GM06990 (cell line): ENCODE measurements around the gene PLXNA2.

Experiments
- DNase-seq: peaks from one replicate; pipeline ENCODE4 v3.0.0-alpha.2; 2011; ENCODE audit not compliant: insufficient read length; ENCODE audit errors: extremely low read depth
- H3K27me3 ChIP-seq: replicated peaks from 2 replicates; pipeline ENCODE4 v1.6.0; 2011; ENCODE audit warnings: low read length; ENCODE audit not compliant: control insufficient read depth, insufficient read depth
- H3K36me3 ChIP-seq: 2 replicates; pipeline ENCODE4 v1.5.1; 2011; ENCODE audit warnings: low read length; ENCODE audit not compliant: control insufficient read depth, insufficient read depth
- H3K4me3 ChIP-seq: replicated peaks from 2 replicates; pipeline ENCODE4 v1.5.1; 2011; ENCODE audit warnings: low read depth, mild to moderate bottlenecking, control low read depth, low read length
- TF ChIP-seq, protein P1 (sequence below): IDR thresholded peaks from 2 replicates; pipeline ENCODE4 v1.5.1; 2011; ENCODE audit warnings: low read length, control low read depth, mild to moderate bottlenecking, inconsistent platforms; ENCODE audit not compliant: insufficient read depth, poor library complexity, severe bottlenecking

Gene PLXNA2

DNA sequence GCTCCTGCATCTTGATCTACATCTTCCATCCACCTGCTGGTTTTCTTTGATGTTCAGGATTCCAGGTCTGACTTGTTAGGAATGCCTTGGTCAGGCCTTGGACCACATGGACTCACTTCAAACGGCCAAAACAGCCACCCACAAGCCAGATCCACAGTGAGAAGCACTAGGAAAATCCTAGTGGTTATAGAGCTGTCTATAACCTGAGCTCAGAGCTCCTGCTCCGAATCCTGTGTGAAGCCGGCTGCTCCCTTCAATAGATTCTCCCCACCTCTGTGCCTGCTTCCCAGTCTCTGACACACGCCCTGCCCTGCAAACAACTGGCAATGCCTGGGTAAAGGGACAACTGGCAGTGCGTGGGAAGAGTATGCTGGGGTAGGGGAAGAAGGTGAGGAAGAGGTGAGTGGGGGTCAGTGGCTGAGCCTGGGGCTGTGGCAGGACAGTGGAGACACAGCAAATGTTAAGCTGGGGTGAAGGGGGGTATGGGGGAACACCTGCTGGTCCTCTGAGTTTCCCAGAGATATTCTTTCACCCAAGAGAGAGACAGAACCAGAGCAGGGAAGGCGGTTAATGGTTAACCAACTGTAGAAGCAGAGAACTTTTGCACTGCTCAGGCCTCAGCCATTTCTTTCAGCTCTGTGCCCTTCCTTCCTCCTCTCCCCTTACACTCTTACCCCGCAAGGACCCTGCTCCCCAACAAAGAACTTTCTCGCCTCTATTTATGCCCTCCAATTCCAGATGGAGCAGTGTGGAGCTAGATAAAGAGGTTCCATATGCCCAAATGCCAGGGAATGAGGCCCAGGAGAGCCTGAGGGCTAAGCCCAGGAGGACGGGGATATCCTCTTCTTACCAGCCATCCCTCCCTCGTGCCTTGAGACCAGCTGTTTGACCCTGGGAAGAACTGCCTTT is 4.5 kb downstream of the PLXNA2 start:
- Histone ChIP-seq H3K4me3 (no peak overlapping the region), H3K27me3 (peaks cover 2% of the 10 kb centered on the region), H3K36me3 (no peaks in the 10 kb centered on the region)
- no peak for DNase-seq
- TF ChIP-seq, protein P1, sequence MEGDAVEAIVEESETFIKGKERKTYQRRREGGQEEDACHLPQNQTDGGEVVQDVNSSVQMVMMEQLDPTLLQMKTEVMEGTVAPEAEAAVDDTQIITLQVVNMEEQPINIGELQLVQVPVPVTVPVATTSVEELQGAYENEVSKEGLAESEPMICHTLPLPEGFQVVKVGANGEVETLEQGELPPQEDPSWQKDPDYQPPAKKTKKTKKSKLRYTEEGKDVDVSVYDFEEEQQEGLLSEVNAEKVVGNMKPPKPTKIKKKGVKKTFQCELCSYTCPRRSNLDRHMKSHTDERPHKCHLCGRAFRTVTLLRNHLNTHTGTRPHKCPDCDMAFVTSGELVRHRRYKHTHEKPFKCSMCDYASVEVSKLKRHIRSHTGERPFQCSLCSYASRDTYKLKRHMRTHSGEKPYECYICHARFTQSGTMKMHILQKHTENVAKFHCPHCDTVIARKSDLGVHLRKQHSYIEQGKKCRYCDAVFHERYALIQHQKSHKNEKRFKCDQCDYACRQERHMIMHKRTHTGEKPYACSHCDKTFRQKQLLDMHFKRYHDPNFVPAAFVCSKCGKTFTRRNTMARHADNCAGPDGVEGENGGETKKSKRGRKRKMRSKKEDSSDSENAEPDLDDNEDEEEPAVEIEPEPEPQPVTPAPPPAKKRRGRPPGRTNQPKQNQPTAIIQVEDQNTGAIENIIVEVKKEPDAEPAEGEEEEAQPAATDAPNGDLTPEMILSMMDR: no peak

DNA sequence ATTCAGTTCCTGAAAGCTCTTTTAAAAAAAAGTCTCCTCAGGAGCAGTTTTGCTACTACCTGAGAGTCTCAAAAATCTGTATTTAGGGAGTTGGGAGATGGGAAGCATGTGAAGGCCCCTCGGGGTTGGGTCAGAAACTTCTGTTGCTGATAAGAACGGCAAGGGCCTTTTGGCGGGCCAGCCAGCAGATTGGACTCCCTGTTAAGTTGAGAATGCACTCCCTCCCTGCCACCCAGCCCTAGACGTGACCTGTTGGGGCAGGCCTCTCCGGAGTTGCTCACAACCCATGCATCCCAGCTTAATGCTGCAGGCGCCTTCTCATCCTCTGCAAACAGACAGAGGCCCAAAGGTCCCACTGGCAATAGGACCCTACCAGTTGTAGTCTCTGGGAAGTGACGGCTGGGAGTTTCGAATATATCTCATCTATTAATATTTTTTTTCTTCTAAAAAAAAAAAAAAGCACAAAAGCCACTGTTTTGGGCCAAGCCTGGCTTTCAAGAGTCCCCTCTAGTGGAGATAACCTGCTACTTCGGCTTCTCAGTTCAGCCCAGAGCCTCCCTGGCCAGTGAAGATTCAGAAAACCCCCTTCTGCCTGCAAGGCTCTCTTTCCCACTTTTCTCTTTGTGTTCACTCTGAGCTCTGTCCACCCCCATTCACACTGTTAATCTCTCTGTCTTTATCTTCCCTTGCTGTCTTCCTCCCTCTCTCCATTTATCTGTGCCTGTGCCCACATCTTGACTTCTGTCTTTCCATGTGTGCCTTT is 5.3 kb downstream of the PLXNA2 start:
- DNase-seq: no peak
- Histone ChIP-seq H3K36me3 (no peaks in the 10 kb centered on the region), H3K27me3 (peaks cover 2% of the 10 kb centered on the region), H3K4me3 (no peak overlapping the region)
- TF ChIP-seq, protein P1: peak; percentile 82

DNA sequence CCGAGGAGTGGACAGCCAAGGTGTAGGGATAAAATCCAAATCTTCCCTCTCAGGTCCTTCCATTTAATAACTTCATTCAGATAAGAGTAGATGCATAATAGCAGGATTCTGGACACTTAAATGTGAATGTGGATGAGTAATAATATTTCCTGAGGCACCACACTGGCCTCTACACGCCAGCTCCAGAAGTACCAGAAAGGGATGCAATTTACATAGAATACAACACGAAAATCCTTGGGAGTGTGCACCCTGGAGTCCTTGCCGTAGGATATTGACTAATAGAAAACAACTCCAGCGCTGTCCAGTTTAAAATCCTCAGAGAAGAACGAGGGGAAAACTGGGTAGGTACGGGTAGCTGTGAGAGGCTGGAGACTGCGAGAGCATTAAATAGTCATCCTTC is 6.9 kb downstream of the PLXNA2 start:
- no peaks in the 10 kb centered on the region for H3K36me3 ChIP-seq
- peaks cover 2% of the 10 kb centered on the region for H3K27me3 ChIP-seq
- H3K4me3 ChIP-seq: no peak overlapping the region
- TF ChIP-seq, protein P1: no peak
- no peak for DNase-seq

DNA sequence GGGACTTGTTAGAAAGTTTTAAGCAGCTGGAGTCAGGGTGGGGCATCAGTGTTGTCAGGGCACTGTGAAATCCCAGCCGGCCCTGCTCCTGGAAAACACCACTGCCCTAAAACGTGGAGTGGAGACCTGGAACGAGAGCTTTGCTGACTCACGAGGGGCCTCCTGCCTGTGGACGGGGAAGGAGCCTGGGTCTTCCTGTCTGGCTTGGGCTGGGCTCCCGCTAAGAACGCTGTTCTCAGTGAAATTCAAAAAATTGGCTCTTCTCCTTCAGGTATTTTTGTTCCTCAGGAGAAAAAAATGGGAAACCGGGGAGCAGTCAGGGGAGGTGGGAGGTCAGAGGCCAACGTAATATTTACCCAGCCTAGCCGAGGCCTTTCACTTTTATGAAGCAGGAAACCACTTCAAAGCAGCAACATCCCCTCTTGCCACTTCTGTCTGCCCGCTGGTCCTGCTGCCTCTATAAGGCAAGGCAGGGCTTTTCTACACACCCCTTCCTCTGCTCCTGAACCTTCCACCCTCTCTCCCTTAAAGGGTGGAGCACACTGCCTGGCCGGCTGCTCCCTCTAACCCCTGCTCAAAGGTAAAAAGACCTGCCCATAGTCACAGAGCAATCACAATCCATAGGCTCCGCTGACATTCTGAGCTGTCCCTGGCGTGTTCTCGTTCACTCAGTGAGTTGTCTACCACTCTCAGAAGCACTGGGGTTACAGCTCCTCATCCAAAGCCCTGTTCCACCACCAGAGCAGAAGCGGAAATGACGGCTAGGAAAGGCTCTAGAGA is 8.0 kb downstream of the PLXNA2 start:
- TF ChIP-seq, protein P1: no peak
- Histone ChIP-seq H3K4me3 (no peak overlapping the region), H3K27me3 (no peaks in the 10 kb centered on the region; the same call in none of the 2 replicates), H3K36me3 (no peaks in the 10 kb centered on the region)
- DNase-seq: no peak

DNA sequence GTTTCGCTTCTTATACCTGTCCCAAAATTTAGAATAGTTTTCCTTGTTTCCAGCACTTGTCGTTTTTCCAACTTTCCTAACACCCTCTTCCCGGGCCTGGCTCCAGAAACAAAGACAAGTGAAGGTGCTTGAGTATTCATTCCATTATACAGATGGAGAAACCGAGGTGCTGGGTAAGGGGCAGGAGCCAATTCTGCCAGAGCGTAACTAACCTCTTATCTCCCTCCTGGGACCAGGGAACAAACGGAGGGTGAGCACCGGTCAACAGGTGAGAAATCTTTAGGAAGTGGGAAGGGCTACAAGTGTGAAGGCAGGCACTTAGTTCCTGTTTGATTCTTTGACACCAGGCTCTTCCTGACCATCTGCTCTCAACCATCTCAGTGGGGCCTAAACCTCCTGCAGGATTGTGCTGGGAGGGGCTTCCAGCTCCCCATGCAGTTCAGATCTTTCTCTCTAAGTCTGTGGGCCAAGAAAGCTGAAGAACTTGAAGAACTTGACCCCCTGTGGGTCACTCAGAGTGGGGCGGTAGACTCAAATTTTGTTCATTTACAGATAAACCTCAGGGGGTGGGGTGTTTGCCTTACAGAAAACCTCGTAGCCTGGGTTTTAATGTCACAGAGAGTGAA is 8.7 kb downstream of the PLXNA2 start:
- no peaks in the 10 kb centered on the region for H3K36me3 ChIP-seq
- H3K27me3 ChIP-seq: no peaks in the 10 kb centered on the region; the same call in none of the 2 replicates
- TF ChIP-seq, protein P1: no peak
- H3K4me3 ChIP-seq: no peak overlapping the region
- no peak for DNase-seq
